Measurements from ENCODE around the gene HOXB1.

Gene HOXB1

GRCh38 chr17:48567646-48568354, 37.0 kb upstream of the HOXB1 start:
- DNase-seq (ENCODE audit: low spot score) = no peak

- no peak for DNase-seq (ENCODE audit: low spot score)
These were observed 36.4 kb upstream of the HOXB1 start for GRCh38 chr17:48567209-48567608.

- no peak for DNase-seq (ENCODE audit: low spot score)
These were observed 35.9 kb upstream of the HOXB1 start for GRCh38 chr17:48566717-48567116.

- no peak for DNase-seq (ENCODE audit: low spot score)
These were observed 35.3 kb upstream of the HOXB1 start for GRCh38 chr17:48565925-48566710.

- no peak for DNase-seq (ENCODE audit: low spot score)
These were observed 34.3 kb upstream of the HOXB1 start for GRCh38 chr17:48565022-48565554.

GRCh38 chr17:48564188-48565021, 33.6 kb upstream of the HOXB1 start:
- no peak for DNase-seq (ENCODE audit: low spot score)

- no peak for DNase-seq (ENCODE audit: low spot score)
These were observed 33.0 kb upstream of the HOXB1 start for GRCh38 chr17:48563867-48564187.

- DNase-seq (ENCODE audit: low spot score) = no peak
These were observed 32.6 kb upstream of the HOXB1 start for GRCh38 chr17:48563385-48563838.

GRCh38 chr17:48562934-48563333, 32.1 kb upstream of the HOXB1 start:
- DNase-seq (ENCODE audit: low spot score) = no peak

- peak; percentile 71 for DNase-seq (ENCODE audit: low spot score)
These were observed 31.3 kb upstream of the HOXB1 start for GRCh38 chr17:48561884-48562810.

GRCh38 chr17:48559840-48560817, 29.3 kb upstream of the HOXB1 start:
- DNase-seq (ENCODE audit: low spot score) = no peak

GRCh38 chr17:48559122-48559839, 28.5 kb upstream of the HOXB1 start:
- DNase-seq (ENCODE audit: low spot score) = no peak

GRCh38 chr17:48558831-48559121, 28.0 kb upstream of the HOXB1 start:
- no peak for DNase-seq (ENCODE audit: low spot score)

- DNase-seq (ENCODE audit: low spot score) = no peak
These were observed 27.4 kb upstream of the HOXB1 start for GRCh38 chr17:48558057-48558830.

GRCh38 chr17:48556576-48557401, 26.0 kb upstream of the HOXB1 start:
- DNase-seq (ENCODE audit: low spot score) = peak; percentile 23

- DNase-seq (ENCODE audit: low spot score) = peak; percentile 35
These were observed 25.4 kb upstream of the HOXB1 start for GRCh38 chr17:48556229-48556575.

- DNase-seq (ENCODE audit: low spot score) = peak; percentile 91
These were observed 24.7 kb upstream of the HOXB1 start for GRCh38 chr17:48555258-48556228.

Measured in kidney tubule cell (primary cell).